HG03108 (cell line): ENCODE measurements around the gene TSPEAR.

Source experiments
- ATAC-seq: cut with Tn5 transposase; IDR thresholded peaks from one replicate; pipeline ENCODE4 v1.9.1; 2021; ENCODE audit warnings: moderate library complexity; ENCODE audit not compliant: unreplicated experiment

TSPEAR gene

DNA sequence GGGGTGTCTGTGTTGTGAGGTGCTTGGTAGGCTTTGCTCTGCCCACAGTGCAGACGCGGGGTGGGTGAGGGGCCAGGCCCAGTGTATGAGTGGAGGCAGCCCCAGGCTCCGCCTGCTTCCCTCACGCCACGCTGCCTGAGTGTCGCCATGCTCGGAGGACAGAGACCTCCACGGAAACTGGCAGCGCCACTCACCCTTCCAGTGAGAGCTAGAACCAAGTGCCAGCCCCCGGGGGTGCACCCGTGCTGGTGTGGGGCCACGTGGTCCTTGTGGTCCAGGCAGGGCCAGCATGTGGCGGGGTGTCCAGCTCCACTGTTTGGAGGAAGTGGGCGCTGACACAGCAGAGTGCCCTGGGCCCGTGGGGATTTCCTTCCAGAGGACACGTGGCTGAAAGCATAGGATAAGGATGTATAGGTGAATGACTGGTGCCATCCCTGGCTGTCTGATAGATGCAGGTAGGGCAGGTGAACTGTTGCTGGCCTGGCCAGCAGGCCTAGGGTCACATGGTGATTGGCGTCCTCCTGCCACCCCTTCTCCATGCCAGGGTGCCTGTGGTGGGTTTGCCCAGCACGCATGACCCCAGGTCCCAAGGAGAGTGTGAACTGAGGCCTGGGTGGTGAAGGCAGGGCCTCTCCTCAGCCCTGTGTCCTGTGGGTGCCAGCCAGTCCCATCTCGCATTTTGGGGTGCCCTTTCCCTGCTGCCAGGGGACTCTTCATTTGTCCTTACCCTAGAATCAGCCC lies 252.2 kb downstream of the TSPEAR start:
- ATAC-seq: no peak

DNA sequence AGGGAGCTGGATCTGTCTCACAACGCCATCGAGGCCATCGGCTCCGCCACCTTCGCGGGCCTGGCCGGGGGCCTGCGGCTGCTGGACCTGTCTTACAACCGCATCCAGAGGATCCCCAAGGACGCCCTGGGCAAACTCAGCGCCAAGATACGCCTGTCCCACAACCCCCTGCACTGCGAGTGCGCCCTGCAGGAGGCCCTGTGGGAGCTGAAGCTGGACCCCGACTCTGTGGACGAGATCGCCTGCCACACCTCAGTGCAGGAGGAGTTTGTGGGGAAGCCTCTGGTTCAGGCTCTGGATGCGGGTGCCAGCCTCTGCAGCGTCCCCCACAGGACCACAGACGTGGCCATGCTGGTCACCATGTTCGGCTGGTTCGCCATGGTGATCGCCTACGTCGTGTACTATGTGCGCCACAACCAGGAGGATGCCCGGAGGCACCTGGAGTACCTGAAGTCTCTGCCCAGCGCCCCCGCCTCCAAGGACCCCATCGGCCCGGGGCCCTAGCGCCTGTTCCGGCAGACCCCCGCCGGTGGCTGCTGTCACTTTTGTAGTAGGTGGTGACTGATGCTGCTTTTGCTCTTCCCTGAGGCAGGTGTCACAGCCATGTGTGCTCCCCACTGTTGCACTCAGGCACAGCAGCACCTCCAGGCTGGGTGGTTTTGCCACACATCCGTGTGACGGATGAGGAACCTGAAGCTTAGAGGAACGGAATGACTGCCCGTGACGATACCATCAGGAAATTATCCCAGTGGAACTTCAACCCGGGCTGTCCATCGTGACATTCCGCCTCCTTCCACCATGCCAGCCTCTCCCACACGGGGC lies 254.2 kb downstream of the TSPEAR start:
- no peak for ATAC-seq

DNA sequence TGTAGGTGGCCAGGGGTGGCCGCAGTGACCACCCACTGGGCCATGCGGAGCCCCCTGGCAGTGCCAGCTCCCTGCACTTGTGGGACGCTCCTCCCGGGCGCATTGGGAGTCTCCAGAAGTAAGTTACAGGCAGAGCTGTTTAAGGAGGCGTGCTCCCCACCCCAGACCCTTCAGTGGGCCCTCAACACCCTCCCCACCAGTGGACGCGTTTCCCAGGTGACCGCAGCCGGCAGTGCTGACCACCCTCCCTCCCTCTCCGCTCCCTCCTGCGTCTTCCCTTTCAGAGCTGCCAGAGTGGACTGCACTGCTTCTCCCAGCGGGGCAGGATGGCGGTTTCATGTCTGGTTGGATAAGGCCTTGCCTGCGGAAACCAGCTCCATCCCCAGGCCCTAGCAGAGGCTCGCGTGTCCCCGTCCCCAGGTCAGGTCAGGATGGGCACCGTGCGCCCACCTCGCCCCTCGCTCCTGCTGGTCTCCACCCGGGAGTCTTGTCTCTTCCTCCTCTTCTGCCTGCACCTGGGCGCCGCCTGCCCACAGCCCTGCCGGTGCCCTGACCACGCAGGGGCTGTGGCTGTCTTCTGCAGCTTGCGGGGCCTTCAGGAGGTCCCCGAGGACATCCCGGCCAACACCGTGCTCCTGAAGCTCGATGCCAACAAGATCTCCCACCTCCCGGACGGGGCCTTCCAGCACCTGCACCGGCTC lies 255.0 kb downstream of the TSPEAR start:
- ATAC-seq: no peak

DNA sequence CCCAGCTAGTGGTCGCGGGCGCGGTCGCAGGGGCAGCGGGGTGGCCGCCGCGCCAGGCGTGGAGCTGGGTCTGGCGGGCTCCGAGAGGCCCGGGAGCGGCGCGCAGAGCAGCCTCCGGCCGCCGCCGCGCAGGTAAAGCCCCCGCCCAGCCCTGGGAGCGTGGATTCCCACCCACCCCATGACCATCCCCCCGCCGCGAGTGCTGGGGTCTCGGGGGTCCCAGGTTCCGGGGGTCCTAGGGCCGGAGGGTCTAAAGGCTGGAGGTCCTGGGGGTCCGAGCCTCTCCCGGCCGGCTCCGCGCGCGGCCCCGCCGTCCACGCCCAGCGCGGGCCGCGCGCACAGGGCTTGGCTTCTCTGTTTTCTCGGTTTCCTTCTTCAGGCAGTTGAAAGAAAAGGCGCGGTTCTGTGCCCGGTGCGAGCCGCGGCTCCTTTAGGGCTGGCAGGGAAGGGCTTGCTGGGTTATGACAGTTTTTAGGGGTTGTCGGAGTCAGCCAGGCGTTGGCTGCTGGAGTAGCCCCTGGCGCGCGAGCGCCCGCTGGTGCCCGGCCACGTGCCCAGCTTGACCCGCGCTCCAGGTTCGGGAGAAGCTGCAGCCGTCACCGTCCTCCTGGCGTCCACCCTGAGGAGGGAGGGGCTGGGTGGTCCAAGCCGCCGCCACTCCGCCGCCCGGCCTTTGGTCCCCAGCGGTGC lies 255.7 kb downstream of the TSPEAR start:
- ATAC-seq: no peak

DNA sequence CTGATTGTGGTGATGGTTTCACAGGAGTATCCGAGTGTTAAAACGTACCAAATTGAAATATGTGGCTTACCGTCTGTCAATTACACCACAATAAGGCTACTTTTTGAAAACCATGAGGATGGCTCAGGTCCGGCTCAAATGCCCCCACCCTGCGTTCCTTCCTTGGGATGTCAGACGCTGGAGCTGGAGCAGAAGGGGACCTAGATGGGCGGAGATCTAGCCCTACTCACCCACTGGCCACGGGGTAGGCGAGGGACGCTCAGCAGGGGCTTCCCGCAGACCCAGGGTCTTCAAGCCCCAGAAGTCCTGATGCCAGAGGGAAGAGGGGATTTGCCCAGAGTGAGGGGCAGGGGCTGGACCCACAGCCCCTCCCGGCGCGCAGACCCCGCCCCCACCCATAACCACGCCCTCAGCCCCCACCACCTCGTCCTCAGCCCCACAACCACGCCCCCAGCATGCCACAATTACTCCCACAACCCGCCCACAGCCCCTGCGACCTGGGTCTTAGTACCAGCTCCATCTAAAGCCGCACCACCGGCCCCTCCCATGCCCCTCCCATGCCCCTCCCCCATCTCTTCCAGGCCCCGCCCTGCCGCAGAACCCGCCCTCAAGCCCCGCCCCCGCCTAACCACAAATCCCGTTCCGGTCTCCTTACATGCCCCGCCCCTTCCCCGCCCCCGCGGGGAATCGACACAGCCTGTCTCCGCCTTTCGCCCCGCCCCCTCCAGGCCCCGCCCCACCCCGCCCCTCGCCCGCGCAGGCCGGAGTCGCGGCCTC lies 256.4 kb downstream of the TSPEAR start, which contains the start of gene LRRC3:
Gene LRRC3, plus strand, starts transcription at position 764 of the 777 bp plus-strand sequence. CDS start 1,135 bp downstream, outside the sequence.
- no peak for ATAC-seq

DNA sequence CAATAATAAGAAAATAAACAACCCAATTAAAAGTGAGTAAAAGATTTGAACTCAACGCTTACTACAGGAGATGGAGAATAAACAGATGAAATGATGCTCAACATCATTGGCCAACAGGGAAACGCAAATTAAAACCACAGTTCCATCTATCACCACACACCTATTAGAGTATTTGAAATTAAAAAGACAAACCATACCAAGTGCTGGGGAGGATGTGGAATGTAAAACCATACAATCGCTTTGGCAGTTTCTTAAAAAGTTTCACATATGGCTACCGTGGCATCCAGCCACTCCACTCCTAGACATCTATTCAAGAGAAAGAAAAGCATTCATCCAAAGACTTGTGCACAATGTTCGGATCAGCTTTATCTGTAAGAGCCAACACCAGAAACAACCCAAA lies 257.3 kb downstream of the TSPEAR start:
- no peak for ATAC-seq

DNA sequence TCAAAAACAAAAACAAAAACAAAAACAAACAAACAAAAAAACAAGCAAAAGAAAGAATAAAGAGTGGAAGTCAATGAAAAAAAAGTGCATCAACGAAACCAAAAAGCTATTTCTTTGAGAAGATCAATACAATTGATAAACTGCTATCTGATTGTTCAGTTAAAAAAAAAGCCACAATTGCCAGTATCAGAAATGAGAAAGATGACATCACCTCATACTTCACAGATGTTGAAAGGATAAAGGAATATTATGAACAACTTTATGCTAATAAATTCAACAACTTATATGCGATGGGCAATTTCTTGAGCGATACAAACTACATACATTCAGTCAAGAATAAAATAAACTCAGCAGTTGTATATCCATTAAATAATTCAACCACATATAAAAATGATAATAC lies 258.3 kb downstream of the TSPEAR start:
- ATAC-seq: no peak

DNA sequence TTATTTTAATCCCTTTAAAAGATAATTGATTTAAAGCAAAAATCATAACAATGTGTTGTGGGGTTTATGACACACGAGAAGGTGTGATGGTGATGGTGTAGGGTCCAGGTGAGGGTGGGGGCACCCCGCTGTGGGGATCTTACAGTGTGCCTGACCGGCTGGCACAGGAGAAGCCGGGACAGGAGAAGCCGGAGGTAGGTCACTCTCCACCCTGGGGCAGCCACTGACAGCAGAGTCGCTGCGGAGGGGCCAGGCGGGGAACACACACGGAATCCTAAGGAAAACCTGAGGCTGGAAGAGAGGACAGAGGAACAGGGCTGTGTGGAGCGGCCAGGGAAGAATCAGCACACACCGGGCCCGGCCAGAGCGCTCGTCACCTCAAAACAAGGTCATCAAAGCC lies 260.4 kb downstream of the TSPEAR start:
- ATAC-seq: no peak

DNA sequence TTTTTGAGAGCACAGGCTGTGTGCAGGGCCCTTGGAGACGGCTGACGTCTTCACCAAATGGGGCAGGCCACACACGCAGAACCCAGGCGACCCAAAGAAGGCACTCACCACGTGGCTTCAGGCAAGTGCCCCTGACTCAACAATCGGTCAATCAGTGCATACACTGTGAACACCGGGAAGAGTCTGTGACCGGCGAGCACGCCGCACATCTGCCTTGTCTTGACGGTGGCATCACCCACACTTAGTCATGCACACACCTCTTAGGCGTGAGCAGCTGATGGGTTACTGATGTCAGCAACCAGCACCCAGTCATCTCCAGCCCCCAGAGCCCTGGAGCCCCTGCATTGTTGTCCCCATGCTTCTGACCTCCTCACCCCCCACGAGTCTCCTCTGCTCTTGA lies 261.0 kb downstream of the TSPEAR start:
- no peak for ATAC-seq

DNA sequence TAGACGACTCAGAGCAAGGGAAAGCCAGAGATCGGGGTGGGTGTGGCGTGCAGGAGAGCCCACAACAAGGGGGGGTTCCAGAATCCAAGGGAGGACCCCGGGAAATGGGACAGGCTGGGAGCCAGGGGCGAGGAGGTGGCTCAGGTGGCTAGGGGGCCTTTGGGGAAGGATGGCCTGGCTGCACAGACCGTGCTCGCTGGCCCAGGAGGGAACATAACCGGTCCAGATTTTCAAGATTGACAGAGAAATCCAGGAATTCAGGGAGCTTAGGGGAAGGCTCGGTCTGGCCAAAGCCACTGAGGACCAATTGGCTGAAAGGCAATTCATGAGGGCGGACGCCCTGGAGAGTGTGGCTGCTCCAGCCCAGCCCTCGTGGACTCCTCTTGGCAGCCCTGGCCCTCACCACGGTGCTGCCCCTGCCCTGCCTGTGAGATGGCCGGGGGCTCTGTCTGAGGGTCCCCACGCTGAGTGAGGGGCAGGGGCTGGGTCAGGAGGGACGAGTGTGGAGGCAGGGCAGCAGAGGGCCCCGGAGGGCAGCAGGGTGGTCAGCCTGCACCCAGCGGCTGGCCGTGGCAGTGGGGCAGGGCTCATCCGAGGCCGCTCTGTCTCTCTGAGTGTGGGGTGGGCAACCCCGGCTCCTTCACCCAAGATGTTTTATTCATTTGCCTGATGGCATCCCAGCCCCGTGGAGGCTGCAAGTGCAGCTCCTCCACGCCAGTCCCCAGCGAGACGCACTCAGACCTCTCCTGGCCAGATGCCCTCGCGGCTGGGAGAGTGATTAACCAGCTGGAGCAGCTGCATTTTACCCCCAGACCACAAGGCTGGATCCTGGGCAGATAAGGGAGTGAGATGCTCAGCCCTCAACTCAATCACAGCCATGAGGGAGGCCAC lies 261.7 kb downstream of the TSPEAR start:
- ATAC-seq: no peak

DNA sequence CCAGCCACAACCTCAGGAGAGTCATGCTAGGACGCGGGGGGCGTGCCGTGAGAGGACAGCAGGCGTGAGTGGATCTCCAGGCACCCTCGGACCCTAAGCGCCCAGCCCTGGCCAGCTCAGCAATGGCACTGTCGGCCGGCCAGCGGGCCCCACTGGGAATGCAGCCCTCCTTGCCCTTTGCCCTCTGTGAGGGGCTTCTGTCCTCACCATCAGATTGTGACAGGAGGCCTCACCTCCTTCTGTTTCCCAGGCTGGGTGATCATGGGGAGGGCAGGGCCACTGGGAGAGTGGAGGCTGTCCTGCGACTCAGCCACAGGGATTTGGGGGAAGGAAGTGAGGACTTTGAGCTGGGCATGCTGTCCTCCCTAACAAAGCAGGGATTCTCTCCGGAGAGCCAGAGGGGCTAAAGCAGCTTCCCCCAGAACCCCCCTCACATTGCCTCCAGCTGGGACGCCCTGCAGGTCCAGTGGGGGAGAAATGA lies 262.7 kb downstream of the TSPEAR start:
- no peak for ATAC-seq
